Suppressor macrophage treated with lipopolysaccharide for 1 hour (primary cell): Measurements from ENCODE around the gene MARCHF6.

ENCODE experiments used
- DNase-seq, 3 donors: peaks; one replicate each; pipeline ENCODE4 v3.0.0-alpha.2; 2020 to 2022

Gene MARCHF6, protein sequence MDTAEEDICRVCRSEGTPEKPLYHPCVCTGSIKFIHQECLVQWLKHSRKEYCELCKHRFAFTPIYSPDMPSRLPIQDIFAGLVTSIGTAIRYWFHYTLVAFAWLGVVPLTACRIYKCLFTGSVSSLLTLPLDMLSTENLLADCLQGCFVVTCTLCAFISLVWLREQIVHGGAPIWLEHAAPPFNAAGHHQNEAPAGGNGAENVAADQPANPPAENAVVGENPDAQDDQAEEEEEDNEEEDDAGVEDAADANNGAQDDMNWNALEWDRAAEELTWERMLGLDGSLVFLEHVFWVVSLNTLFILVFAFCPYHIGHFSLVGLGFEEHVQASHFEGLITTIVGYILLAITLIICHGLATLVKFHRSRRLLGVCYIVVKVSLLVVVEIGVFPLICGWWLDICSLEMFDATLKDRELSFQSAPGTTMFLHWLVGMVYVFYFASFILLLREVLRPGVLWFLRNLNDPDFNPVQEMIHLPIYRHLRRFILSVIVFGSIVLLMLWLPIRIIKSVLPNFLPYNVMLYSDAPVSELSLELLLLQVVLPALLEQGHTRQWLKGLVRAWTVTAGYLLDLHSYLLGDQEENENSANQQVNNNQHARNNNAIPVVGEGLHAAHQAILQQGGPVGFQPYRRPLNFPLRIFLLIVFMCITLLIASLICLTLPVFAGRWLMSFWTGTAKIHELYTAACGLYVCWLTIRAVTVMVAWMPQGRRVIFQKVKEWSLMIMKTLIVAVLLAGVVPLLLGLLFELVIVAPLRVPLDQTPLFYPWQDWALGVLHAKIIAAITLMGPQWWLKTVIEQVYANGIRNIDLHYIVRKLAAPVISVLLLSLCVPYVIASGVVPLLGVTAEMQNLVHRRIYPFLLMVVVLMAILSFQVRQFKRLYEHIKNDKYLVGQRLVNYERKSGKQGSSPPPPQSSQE

DNA sequence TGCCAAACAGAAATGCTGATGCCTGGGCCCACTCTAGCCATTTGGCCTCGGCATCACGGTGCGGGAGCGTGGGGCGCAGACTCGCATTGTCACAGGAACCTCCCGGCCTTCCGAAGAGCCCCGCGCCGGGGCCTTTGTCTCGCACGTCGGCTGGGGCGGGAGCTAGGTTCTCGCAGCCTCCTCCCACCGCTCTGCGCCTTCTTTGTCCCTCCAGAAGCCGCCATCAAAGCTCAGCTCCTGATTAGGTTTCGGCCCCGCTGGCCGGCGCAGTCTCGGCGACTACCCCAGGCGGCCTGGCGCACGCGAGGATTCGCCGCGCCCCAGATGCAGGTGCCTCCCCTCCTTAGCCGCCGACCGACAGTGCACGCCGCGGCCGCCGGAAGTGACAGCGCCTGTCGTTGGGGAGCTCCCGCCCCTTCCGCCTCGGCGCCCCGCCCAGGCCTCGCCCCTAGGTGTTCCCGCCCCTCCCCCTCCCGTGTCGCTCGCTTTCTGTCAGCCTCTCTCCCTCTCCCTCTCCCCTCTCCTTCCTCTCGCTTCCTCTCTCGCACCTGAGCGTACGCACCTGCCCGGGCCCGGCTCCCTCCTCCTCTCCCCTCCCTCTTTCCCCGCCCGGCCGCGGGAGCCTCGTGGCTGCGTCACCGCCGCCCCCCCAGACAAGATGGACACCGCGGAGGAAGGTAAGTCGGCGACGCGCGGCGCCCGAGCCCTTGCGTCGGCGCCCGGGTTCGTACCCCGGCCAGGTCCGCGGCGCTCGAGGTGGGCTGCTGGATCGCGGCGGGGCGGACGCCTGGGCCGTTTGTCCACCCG is at the start of gene MARCHF6:
MARCHF6 (plus strand) TSS at position 455 of the 807 bp plus-strand sequence; CDS start at position 659, 204 bp downstream.
- DNase-seq = peak; percentile 89 to 97 (median 94)

DNA sequence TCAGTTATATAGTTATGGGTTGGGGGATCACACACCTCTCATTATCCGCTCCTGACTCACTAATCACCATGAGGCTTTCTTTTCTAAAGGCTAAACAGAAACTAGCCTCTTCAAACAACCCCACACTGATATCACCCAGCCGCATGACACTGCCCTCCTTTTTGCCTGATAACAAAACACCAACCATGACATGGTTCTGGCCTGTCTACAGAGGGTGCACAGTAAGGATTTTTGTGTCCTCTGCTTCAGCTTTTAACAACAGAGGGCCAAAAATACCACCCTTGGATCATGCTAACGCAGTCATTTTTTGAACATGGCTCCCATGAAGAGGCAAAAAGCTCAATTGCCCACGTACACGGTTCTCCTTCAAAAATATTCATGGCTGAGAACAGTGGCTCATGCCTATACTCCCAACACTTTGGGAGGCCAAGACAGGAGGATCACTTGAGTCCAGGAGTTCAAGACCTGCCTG is 49.8 kb upstream of the MARCHF6 start:
- DNase-seq = no peak

DNA sequence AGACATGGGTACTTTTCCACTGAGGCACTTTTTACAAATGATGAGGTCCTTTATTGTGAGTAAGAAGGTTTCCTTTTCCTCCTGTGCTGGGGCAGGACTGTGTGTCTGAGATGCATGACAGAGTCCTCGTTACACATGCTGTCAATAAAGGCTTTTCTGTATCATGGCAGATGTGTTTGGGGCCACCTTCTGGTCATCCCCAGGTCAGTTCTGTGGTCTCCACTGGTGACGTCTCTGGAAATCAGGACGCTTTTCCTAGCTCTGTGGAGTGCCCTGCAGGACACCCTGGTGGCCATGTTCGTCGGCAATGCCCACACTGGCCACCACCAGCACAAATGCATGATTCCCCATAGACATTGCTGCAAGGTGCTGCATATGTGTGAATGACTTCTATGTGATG is 48.6 kb upstream of the MARCHF6 start:
- no peak for DNase-seq

DNA sequence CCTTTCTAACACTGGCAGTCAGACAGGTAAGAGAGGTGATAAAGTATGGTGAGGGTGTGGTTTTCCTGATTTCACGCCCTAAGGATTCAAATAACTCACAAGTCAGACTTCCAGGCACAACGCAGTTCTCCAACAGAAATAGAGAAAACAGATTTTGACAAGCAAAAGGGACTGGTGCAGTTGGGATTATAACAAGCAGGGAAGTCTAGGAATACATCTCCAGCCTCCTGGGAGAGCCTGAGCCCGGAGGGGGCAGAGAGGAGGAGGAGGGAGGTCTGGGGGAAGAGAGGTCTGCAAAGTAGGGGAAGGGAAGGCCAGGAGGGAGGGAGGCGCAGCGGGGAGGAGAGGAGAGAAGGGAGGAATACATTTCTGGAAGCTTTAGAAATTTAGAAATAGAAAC is 47.4 kb upstream of the MARCHF6 start:
- DNase-seq = no peak

DNA sequence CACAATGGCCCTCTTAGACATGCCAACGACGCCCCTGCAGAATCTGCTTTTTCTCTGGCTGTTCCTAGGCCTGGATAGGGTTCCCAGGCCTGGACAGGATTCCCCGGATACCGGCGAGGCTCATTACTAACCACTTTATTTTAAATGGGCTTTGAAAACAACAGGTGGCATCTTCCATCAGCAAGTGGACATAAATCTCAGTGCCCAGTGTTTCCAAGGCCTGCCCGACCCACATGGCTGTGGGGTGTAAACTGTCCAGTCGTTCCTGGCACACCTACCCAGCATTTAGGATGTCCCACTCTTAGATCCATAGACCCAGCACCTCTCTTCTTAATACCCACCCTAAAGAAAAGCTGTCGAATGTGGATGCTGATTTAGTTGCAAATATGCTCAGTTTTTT is 46.7 kb upstream of the MARCHF6 start:
- no peak for DNase-seq

DNA sequence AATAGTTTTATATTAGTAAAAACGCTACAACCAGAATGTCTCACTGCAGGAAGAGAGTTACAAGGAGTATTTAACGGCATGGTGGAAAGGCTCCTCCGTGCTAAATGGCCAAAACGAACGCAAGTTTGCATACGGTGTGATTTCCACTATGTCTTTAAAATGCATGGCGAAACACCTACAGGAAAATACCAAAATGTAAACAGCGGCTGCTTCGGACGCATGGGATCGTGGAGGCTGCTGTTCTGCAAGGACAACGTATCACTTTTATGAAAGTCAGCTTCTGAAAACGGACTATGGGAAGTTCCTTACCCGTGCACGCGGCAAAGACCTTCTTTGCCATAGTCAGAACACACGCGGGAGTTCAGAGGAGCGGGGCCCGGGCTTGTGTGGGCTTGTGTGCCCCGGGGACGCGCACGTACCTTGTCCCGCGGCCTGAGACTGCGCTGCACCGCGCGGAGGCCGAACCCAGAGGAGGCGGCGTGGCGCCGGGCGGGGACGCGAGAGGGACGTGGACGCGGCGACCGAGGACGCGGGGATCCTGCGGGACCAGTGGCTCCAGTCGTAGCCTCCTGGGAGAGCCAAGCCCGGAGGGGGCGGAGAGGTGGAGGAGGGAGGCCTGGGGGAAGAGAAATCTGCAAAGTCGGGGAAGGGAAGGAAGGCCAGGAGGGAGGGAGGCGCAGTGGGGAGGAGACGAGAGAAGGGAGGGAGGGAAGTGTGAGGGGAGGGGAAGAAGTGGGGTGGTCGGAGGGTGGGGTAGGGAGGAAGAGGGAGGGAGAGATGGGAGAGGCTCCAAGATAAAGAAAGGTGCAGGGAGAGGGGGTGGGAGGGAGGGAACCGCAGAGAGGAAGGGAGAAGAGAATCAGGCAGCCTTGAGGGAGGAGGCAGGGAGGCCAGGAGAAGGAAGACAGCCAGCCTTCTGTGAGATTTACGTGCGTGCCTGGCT is 46.0 kb upstream of the MARCHF6 start, which contains the start of gene CMBL:
CMBL (minus strand) TSS at position 697 of the 943 bp plus-strand sequence. CDS start 17,140 bp downstream, outside the sequence.
- DNase-seq = peak; percentile 31 to 60 (median 45)

DNA sequence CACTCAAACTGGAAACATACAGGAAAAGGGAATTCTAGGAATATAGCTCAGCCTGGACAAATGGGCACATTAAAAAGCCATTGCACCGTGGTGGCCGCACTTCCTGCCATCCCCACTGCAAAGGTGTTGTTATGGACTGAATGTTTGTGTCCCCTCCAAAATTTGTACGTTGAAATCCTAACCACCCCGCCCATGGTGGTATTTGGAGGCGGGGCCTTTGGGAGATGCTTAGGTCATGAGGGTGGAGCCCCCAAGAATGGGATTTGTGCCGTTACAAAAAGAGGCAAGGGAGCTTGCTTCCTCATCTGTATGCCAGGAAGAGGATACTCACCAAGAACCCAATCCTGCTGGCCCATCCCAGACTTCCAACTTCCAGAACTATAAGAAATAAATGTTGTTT is 44.7 kb upstream of the MARCHF6 start:
- no peak for DNase-seq

DNA sequence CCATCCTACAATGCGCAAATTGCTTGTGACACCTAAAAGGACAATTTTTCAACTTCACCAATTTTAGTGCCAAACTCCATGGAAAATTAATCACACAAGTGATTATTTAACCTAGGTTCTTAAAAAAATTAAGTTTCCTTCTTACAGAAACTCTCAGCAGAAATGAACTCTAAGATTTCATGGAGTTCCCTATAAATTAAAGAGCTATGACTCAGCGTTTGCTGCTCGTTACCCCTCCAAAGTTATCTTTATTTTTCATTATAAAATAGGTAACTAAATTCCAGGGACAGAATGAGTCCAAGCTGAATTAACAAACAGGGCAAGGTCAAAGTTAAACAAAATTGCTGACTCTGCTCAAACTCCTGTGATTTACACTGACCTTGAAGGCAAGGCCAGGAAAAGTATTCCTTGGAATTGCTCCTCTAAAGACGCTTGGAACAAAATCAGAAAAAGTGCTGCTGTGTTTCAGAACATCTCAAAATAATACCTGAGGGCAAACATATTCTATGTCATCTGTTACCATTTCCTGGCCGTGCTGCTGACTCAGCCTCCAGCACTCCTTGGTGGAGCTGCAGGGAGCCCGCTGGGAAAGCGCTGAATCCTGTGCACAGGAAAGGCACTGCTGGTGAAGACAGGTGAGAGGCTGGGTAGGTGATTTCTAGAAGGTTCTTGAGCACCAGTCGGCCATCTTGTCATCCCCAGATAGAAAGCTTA is 43.3 kb upstream of the MARCHF6 start:
- DNase-seq = peak in 2 of 3 donors; percentile 57 to 60

DNA sequence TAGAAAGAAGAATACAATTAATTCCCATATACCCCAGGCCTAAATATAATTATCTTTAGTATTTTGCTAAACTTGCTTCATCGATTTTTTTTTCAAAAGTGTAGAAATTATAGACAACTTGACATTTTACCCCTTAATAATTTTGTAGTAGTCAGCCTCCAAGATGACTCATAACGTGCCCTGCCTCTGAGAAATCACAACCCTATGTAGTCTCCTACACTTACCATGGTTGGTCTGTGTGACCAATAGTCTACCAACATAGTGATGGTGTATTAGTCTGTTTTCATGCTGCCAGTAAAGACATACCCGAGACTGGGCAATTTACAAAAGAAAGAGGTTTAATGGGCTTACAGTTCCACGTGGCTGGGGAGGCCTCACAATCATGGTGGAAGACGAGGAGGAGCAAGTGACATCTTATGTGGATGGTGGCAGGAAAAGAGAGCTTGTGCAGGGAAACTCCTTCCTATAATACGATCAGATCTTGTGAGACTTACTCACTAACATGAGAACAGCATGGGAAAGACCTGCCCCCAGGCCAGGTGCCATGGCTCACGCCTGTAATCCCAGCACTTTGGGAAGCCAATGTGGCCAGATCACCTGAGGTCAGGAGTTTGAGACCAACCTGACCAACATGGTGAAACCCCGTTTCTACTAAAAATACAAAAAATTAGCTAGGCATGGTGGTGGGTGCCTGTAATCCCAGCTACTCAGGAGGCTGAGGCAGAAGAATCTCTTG is 42.5 kb upstream of the MARCHF6 start:
- peak; percentile 25 to 53 (median 51) for DNase-seq

DNA sequence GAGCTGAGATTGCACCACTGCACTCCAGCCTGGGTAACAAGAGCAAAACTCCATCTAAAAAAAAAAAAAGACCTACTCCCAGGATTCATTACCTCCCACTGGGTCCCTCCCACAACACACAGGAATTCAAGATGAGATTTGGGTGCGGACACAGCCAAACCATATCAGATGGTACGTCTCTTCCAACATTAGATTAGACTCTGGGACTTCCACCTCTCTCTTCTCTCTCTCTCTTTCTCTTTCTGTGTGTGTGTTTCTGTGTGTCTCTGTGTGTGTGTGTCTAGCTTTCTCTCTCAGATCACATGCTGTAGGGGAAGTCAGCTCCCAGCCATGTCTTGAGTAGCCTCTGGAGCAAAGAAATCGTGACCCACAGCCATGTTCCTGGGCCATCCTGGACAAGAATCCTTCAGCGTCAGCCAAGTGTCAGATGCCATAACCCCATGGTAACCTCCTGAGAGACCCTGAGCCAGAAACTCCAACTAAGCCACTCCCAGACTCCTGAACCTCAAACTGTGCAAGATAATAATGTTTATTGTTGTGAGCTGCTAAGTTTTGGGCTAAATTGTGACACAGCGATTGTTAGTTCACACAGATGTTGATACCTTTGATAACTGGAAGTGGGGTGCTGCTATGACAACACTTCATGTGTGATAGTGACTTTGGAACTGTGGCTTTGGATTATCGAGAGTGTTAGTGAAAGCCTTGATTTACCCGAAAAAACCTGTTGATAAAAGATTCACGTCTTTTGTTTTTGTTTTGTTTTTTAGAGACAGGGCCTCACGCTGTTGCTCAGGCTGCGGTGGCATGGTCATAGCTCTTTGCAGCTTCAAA is 41.7 kb upstream of the MARCHF6 start:
- DNase-seq = no peak

DNA sequence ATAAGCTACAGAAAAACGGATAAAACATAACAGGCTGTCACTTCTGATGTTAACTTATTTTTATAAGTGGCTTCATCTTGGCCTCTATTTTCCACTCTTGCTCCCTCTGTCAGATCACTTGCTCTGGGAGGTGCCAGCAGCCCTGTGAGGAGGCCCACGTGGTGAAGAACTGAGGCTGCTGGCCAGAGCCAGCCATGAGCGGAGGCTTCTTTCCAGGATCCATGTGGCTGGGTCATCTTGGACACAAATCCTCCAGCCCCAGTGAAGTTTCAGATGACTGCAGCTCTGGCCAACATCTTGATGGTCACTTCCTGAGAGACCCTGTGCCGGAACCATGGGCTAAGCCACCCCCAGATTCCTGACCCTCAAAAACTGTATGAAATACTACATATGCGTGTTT is 38.3 kb upstream of the MARCHF6 start:
- no peak for DNase-seq

DNA sequence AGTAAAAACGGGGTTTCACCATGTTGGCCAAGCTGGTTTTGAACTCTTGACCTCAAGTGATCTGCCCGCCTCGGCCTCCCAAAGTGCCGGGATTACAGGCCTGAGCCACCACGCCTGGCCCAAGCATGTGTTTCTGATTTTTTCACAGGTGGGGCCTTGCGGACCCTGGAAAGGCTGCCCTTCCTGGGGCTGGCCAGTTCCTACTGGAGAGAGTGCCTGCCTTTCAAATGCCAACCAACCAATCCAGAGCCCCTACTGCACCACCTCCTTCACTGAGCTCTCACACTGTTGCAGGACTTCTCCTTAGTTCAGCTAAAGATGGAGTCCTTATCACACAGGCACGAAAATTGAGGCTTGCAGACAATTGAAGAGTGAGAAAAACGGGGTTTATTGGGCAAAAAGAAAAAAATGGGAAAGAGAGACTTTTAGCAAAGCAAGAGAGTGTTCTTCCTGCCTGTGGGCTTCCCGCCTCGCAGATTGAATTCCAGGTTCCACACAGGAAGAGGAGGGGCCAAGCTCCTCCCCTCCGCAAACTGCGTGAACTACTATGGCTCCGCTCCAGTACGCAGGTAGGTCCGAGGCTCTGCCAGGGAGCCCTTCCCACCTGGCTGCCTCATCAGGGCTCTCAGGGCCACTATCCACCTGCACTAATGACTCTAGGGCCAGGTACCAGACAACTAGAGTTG is 37.5 kb upstream of the MARCHF6 start:
- no peak for DNase-seq

DNA sequence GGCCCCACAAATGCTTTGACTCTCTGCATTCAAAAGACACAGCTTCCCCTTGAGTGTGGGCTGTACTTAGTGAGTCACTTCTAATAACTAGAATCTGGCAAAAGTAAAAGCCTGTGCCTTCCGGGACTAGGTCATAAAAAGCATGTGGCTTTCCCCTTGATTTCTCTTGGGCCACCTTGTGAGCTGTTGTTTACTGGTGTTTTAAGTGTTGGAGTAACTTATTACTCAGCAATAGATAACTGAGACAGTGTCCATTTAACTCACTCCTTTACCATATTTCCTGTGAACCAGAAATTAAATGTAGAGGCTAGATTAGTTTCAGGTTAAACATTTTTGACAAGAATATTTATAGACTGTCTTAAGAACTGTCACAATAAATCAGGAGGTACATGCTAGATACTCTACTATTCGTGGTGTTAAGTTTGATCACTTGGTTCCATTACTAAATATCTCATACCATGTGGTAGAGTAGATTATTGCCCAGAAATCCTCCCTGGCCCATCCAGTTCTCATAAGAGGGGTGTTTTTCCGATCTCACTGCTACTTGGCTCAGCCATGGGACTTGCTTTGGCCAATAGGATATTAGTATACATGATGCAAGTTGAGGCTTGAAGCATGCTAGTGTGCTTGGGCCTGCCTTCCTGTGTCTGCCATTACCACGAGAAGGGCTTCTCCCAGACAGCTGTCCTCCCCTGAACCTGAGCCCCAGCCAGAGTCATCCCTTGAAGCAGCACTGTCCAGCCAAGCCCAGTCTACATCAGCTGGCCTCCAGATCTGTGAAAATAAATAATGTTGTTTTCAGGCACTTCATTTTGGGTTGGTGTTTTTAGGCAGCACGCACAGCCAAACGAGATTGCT is 35.4 kb upstream of the MARCHF6 start:
- peak; percentile 30 to 45 (median 43) for DNase-seq

DNA sequence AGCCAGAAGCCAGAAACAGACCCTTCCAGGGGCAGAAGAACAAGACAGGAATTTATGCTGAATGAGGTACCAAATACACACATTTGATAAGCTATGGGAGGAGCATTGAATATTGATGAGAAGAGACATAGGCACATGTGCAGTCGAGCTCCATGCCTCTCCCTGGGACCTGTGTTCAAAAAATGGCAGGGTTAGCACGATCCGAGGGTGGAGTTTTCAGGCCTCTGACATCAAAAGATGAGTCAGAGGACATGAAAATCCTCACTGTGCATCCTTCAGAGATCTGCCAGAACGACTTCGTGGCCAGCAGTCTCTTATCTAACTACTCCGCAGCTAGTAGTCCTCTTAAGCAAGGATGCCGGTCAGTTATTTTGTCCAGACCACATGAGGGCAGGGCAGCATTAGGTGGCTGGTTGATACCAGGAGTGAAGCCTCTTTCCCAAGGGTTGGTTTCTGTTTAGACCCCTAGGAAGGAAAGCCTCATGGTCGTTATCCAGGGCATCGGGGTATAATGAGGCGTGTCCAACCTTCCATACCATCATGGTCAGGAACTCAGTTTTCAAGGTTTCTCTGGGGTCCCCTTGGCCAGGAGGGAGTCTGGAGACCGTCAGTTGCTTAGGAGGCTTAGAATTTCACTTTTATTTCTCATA is 34.2 kb upstream of the MARCHF6 start:
- no peak for DNase-seq

DNA sequence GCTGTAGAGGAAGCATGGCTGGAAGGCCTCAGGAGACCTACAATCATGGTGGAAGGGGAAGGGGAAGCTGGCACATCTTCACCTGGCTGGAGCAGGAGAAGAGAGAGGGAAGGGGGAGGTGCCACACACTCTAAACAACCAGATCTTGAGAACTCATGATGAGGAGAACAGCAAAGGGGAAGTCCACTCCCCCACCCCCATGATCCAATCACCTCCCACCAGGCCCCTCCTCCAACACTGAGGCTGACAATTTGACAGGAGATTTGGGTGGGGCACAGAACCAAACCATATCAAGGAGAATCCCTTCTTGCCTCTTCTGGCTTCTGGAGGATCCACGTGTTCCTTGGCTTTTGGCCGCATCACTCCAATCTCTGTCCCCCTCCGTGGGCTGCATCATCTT is 32.7 kb upstream of the MARCHF6 start:
- peak in 2 of 3 donors; percentile 11 to 36 for DNase-seq

DNA sequence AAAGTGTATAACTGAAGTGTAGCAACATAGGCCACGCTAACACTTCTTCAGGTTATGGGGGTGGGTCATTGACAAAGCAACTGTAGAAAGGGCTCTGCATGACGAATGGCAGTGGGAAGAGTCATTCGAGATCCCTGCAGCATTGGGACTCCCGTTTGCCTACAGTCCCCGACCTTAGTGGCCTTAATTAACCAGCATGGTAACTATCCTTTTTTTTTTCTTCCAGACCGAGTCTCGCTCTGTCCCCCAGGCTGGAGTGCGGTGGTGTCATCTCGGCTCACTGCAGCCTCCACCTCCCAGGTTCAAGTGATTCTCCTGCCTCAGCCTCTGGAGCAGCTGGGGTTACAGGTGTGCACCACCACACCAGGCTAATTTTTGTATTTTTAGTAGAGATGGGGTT is 31.6 kb upstream of the MARCHF6 start:
- DNase-seq = no peak
